Endothelial cell of umbilical vein (primary cell): ENCODE results near the gene SCAF8. TPM values are rescaled to one million over a fixed set of nuclear protein-coding genes. Genes with fewer than 3 reads are reported as not detected.

Source experiments
- BruUV-seq: library from RNA; stranded (reverse); fragments of 400-500 nt; replicated peaks from 2 replicates; lab custom pipeline; 2021; lab: Mats Ljungman, UMichigan
- CTCF ChIA-PET: fragments of 300-600, 350-600 bp; sonication (Branson Sonifier 250); formaldehyde crosslinking; loops from one replicate; lab custom pipeline; 2021; ENCODE audit warnings: antibody characterized with exemption, inconsistent platforms; lab: Charles Lee
- POLR2A ChIA-PET: fragments of 300-600, 350-600 bp; sonication (Branson Sonifier 250); formaldehyde crosslinking; loops from one replicate; lab custom pipeline; 2021; ENCODE audit warnings: antibody characterized with exemption, inconsistent platforms; lab: Charles Lee
- DNase-seq: peaks from one replicate; pipeline ENCODE4 v3.0.0-alpha.2; 2011; ENCODE audit warnings: low read depth, low spot score
- FAIRE-seq: peaks from 2 replicates; lab custom pipeline; 2011; peaks lifted over from hg19 to GRCh38; lab: Jason Lieb, UNC
- H2AFZ ChIP-seq: 2 replicates; pipeline ENCODE4 v1.6.0; 2012; ENCODE audit warnings: low read depth, low read length, control low read depth, inconsistent platforms
- H3K27ac ChIP-seq: 2 replicates; pipeline ENCODE4 v1.5.1; 2011; ENCODE audit warnings: low read depth, mild to moderate bottlenecking, control low read depth, low read length, moderate library complexity; ENCODE audit not compliant: insufficient read depth
- H3K27me3 ChIP-seq, 2 experiments: 2 replicates each; pipeline versions ENCODE4 v1.6.0 to v1.6.1; 2011; ENCODE audit warnings: low read length in 2 of 2, mixed read lengths in 1 of 2; ENCODE audit not compliant: control insufficient read depth in 2 of 2, insufficient read depth in 2 of 2
- H3K36me3 ChIP-seq, 2 experiments: 2 replicates in 1 of 2; 3 replicates in 1 of 2; pipeline ENCODE4 v1.5.1; 2011; ENCODE audit warnings: low read length in 2 of 2, mild to moderate bottlenecking in 1 of 2, moderate library complexity in 1 of 2; ENCODE audit not compliant: control insufficient read depth in 2 of 2, insufficient read depth in 2 of 2; ENCODE audit errors: extremely low read depth in 1 of 2
- H3K4me1 ChIP-seq: 3 replicates; pipeline ENCODE4 v1.5.1; 2011; ENCODE audit warnings: mild to moderate bottlenecking, low read length; ENCODE audit not compliant: control insufficient read depth, insufficient read depth; ENCODE audit errors: extremely low read depth
- H3K4me2 ChIP-seq: 2 replicates; pipeline ENCODE4 v1.6.1; 2011; ENCODE audit warnings: low read length, control low read depth, mixed read lengths; ENCODE audit not compliant: insufficient read depth
- H3K4me3 ChIP-seq, 3 experiments: fragments of 200-600 bp in 1 of 3; sonication (generic), shearing (Covaris generic) in 1 of 3; replicated peaks in 1 of 3; 2 replicates each; pipeline ENCODE4 v1.5.1; 2011 to 2016; ENCODE audit warnings: control low read depth in 3 of 3, low read length in 3 of 3, mild to moderate bottlenecking in 2 of 3, inconsistent platforms in 1 of 3, low read depth in 1 of 3, moderate library complexity in 1 of 3; ENCODE audit not compliant: insufficient read depth in 1 of 3
- H3K79me2 ChIP-seq: 2 replicates; pipeline ENCODE4 v1.6.0; 2012; ENCODE audit warnings: low read length, inconsistent platforms; ENCODE audit not compliant: control insufficient read depth, insufficient read depth
- H3K9ac ChIP-seq: replicated peaks from 2 replicates; pipeline ENCODE3; 2011; ENCODE audit warnings: low read length, control low read depth; ENCODE audit not compliant: insufficient read depth; ENCODE audit errors: extremely low read depth
- H3K9me1 ChIP-seq: replicated peaks from 3 replicates; pipeline ENCODE4 v1.6.0; 2011; ENCODE audit warnings: mild to moderate bottlenecking, low read length; ENCODE audit not compliant: control insufficient read depth, insufficient read depth; ENCODE audit errors: extremely low read depth
- H3K9me3 ChIP-seq: replicated peaks from 2 replicates; pipeline ENCODE4 v1.5.1; 2012; ENCODE audit warnings: low read length, inconsistent platforms; ENCODE audit not compliant: control insufficient read depth, insufficient read depth
- H4K20me1 ChIP-seq: replicated peaks from 2 replicates; pipeline ENCODE3; 2011; ENCODE audit warnings: mild to moderate bottlenecking, low read length; ENCODE audit not compliant: control insufficient read depth, insufficient read depth; ENCODE audit errors: extremely low read depth
- CTCF ChIP-seq, 2 donors: IDR thresholded peaks; 1 replicate in 1 of 2; 2 replicates in 1 of 2; pipeline ENCODE4 v1.5.1; 2011; ENCODE audit warnings: low read length in 2 of 2, mild to moderate bottlenecking in 2 of 2, moderate library complexity in 2 of 2, control low read depth in 1 of 2, inconsistent platforms in 1 of 2, low read depth in 1 of 2; ENCODE audit not compliant: insufficient read depth in 1 of 2; ENCODE audit errors: extremely low read depth in 1 of 2
- EZH2 ChIP-seq: IDR thresholded peaks from 2 replicates; pipeline ENCODE4 v1.6.1; 2012; ENCODE audit warnings: borderline replicate concordance, low read depth, mild to moderate bottlenecking, moderate library complexity, low read length, inconsistent platforms; ENCODE audit not compliant: severe bottlenecking
- JUN ChIP-seq: IDR thresholded peaks from 2 replicates; pipeline ENCODE4 v1.6.1; 2011; ENCODE audit warnings: borderline replicate concordance, low read depth; ENCODE audit not compliant: insufficient read length, insufficient read depth
- MAX ChIP-seq: IDR thresholded peaks from 2 replicates; pipeline ENCODE4 v1.6.1; 2011; ENCODE audit not compliant: insufficient read depth, insufficient read length
- POLR2A ChIP-seq: IDR thresholded peaks from 2 replicates; pipeline ENCODE4 v1.6.1; 2012; ENCODE audit warnings: low read depth, mild to moderate bottlenecking, control low read depth, low read length
- dilution Hi-C: fragments of 300-500 bp; cut with MboI; formaldehyde crosslinking; loops from one replicate; pipeline ENCODE4 v1.15.0; 2019; ENCODE audit warnings: low sequenced_read_pairs; ENCODE audit not compliant: extremely low pct_ligation_motif_present
- intact Hi-C: fragments of 100-400 bp; cut with micrococcal nuclease; formaldehyde crosslinking; loops from one replicate; pipeline ENCODE4 v1.10.0; 2022
- polyA plus RNA-seq, 4 experiments: library from polyadenylated mRNA; depleted of rRNA in 3 of 4; stranded (reverse) in 3 of 4; unstranded in 1 of 4; fragments of >200 nt; gene quantifications; 2 replicates each; pipeline versions ENCODE4 v1.2.1 to v1.2.3, GENCODE V29; 2011 to 2012; ENCODE audit warnings: missing spikeins in 1 of 4
- total RNA-seq: library from RNA; stranded (reverse); gene quantifications from 2 replicates; pipeline ENCODE4 v1.2.3, GENCODE V29; 2021

The SCAF8 gene
- total and polyA plus RNA-seq, 2 donors (not counting 3 experiments of a cell fraction or from before 2014, with no cell fraction given) = 11.7 to 37.8 TPM

GRCh38 chr6:154874773-154875592 is 141.8 kb downstream of the SCAF8 start:
- Histone ChIP-seq H3K27ac (no peak overlapping the region), H3K4me1 (no peaks in the 10 kb centered on the region), H3K9me3 (no peaks in the 10 kb centered on the region), H3K4me3 (no peak overlapping the region), H3K79me2 (peaks cover 1% of the 10 kb centered on the region), H3K27me3 (no peaks in the 10 kb centered on the region), H2AFZ (no peak overlapping the region), H3K9ac (no peak overlapping the region), H3K9me1 (no peaks in the 10 kb centered on the region), H3K36me3 (no peaks in the 10 kb centered on the region), H3K4me2 (no peak overlapping the region), H4K20me1 (no peaks in the 10 kb centered on the region)
- POLR2A ChIA-PET = no interaction called here
- no peak for DNase-seq
- dilution Hi-C loops = no loop called here
- intact Hi-C loops = no loop called here
- no peak for FAIRE-seq
- CTCF ChIA-PET = no interaction called here
- no peak for TF ChIP-seq MAX
- no peak for TF ChIP-seq POLR2A
- no peak for TF ChIP-seq JUN
- TF ChIP-seq EZH2 = no peak
- TF ChIP-seq CTCF (IDR thresholded peaks at IDR 0.05; ENCODE audit: extremely low read depth in 1 of 2, insufficient read depth in 1 of 2, low read depth in 1 of 2, low read length in 2 of 2) = no peak
- BruUV-seq = no TSS peak
